ENCODE measurements around the gene KIR3DL3. TPM values are rescaled to one million over a fixed set of nuclear protein-coding genes. Genes with fewer than 3 reads are reported as not detected.

The KIR3DL3 gene
- total RNA-seq, 1 experiment from 2014 or later = not detected

GRCh38 chr19:54724644-54725043 lies 402 bp downstream of the KIR3DL3 start:
- POLR2A ChIA-PET (ENCODE audit: unreplicated experiment) = no interaction called here
- no peak for ATAC-seq
- TF ChIP-seq EZH2 (IDR thresholded peaks at IDR 0.05; ENCODE audit: low read length, unreplicated experiment) (no peak), EZH2phosphoT487 (IDR thresholded peaks at IDR 0.05; ENCODE audit: borderline replicate concordance, low read length) (no peak)
- TF ChIP-seq, protein P1, sequence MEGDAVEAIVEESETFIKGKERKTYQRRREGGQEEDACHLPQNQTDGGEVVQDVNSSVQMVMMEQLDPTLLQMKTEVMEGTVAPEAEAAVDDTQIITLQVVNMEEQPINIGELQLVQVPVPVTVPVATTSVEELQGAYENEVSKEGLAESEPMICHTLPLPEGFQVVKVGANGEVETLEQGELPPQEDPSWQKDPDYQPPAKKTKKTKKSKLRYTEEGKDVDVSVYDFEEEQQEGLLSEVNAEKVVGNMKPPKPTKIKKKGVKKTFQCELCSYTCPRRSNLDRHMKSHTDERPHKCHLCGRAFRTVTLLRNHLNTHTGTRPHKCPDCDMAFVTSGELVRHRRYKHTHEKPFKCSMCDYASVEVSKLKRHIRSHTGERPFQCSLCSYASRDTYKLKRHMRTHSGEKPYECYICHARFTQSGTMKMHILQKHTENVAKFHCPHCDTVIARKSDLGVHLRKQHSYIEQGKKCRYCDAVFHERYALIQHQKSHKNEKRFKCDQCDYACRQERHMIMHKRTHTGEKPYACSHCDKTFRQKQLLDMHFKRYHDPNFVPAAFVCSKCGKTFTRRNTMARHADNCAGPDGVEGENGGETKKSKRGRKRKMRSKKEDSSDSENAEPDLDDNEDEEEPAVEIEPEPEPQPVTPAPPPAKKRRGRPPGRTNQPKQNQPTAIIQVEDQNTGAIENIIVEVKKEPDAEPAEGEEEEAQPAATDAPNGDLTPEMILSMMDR (conservative IDR thresholded peaks at IDR 0.05; ENCODE audit: low read depth, low read length) = no peak

GRCh38 chr19:54725321-54725720 lies 1.1 kb downstream of the KIR3DL3 start:
- no peaks in the 10 kb centered on the region for H3F3A ChIP-seq (ENCODE audit: low read length, unreplicated experiment)
- no peaks in the 10 kb centered on the region for H4K20me1 ChIP-seq (ENCODE audit: low read length)
- no peaks in the 10 kb centered on the region for H3K79me2 ChIP-seq (ENCODE audit: low read length)
- no peak overlapping the region for H3K4me2 ChIP-seq (ENCODE audit: low read length)
- ATAC-seq = no peak
- peaks cover 15% of the 10 kb centered on the region for H3K9me3 ChIP-seq (ENCODE audit: low read length)
- no peak overlapping the region for H3K9ac ChIP-seq (ENCODE audit: low read length)
- POLR2A ChIA-PET (ENCODE audit: unreplicated experiment) = no interaction called here
- no peaks in the 10 kb centered on the region for H3K36me3 ChIP-seq (ENCODE audit: low read depth, low read length)
- no peak for DNase-seq
- no peak overlapping the region for H3K27ac ChIP-seq (ENCODE audit: low read length)
- intact Hi-C loops (cut with micrococcal nuclease) = no loop called here
- H3K4me1 ChIP-seq (ENCODE audit: insufficient read depth, low read length) = no peaks in the 10 kb centered on the region
- H3K9me2 ChIP-seq (replicated peaks; ENCODE audit: low read length) = no peaks in the 10 kb centered on the region
- peaks cover 31% of the 10 kb centered on the region for H3K27me3 ChIP-seq (ENCODE audit: low read length)
- no peak overlapping the region for H2AFZ ChIP-seq (ENCODE audit: low read length)
- H3K4me3 ChIP-seq (ENCODE audit: low read length) = no peak overlapping the region
- no peak for TF ChIP-seq EZH2 (IDR thresholded peaks at IDR 0.05; ENCODE audit: low read length, unreplicated experiment)
- TF ChIP-seq, protein P1 (conservative IDR thresholded peaks at IDR 0.05; ENCODE audit: low read depth, low read length) = no peak
- no peak for TF ChIP-seq EZH2phosphoT487 (IDR thresholded peaks at IDR 0.05; ENCODE audit: borderline replicate concordance, low read length)
- CTCF ChIA-PET = no interaction called here
- BruUV-seq (replicated peaks) = no TSS peak

More at GRCh38 chr19:54724644-54725043, 402 bp downstream of the KIR3DL3 start:
- H3K9me3 ChIP-seq (ENCODE audit: low read length) = peaks cover 15% of the 10 kb centered on the region
- H3K4me3 ChIP-seq (ENCODE audit: low read length) = no peak overlapping the region
- H3K27ac ChIP-seq (ENCODE audit: low read length) = no peak overlapping the region
- BruUV-seq (replicated peaks) = no TSS peak
- H3K27me3 ChIP-seq (ENCODE audit: low read length) = peaks cover 26% of the 10 kb centered on the region
- no peaks in the 10 kb centered on the region for H3K36me3 ChIP-seq (ENCODE audit: low read depth, low read length)
- no peak for DNase-seq
- CTCF ChIA-PET = no interaction called here
- no peaks in the 10 kb centered on the region for H3K79me2 ChIP-seq (ENCODE audit: low read length)
- H3K4me1 ChIP-seq (ENCODE audit: insufficient read depth, low read length) = no peaks in the 10 kb centered on the region
- H3F3A ChIP-seq (ENCODE audit: low read length, unreplicated experiment) = no peaks in the 10 kb centered on the region
- H4K20me1 ChIP-seq (ENCODE audit: low read length) = no peaks in the 10 kb centered on the region
- no peak overlapping the region for H3K4me2 ChIP-seq (ENCODE audit: low read length)
- H3K9me2 ChIP-seq (replicated peaks; ENCODE audit: low read length) = no peaks in the 10 kb centered on the region
- H3K9ac ChIP-seq (ENCODE audit: low read length) = no peak overlapping the region
- intact Hi-C loops (cut with micrococcal nuclease) = no loop called here
- no peak overlapping the region for H2AFZ ChIP-seq (ENCODE audit: low read length)

DNA sequence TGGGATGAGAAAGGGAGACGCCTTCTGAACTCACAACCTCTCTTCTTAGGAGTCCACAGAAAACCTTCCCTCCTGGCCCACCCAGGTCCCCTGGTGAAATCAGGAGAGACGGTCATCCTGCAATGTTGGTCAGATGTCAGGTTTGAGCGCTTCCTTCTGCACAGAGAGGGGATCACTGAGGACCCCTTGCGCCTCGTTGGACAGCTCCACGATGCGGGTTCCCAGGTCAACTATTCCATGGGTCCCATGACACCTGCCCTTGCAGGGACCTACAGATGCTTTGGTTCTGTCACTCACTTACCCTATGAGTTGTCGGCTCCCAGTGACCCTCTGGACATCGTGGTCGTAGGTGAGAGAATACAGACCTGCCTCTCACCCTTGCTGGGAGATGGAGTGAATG lies 3.3 kb downstream of the KIR3DL3 start:
- Histone ChIP-seq H3K79me2 (ENCODE audit: low read length) (no peaks in the 10 kb centered on the region), H3F3A (ENCODE audit: low read length, unreplicated experiment) (no peaks in the 10 kb centered on the region), H3K4me2 (ENCODE audit: low read length) (no peak overlapping the region), H3K4me3 (ENCODE audit: low read length) (no peak overlapping the region), H3K4me1 (ENCODE audit: insufficient read depth, low read length) (no peaks in the 10 kb centered on the region), H4K20me1 (ENCODE audit: low read length) (no peaks in the 10 kb centered on the region), H3K9ac (ENCODE audit: low read length) (no peak overlapping the region), H2AFZ (ENCODE audit: low read length) (no peak overlapping the region), H3K9me3 (ENCODE audit: low read length) (no peaks in the 10 kb centered on the region; the same call in 1 of the 2 replicates), H3K27ac (ENCODE audit: low read length) (no peak overlapping the region), H3K9me2 (replicated peaks; ENCODE audit: low read length) (no peaks in the 10 kb centered on the region), H3K27me3 (ENCODE audit: low read length) (peaks cover 45% of the 10 kb centered on the region), H3K36me3 (ENCODE audit: low read depth, low read length) (no peaks in the 10 kb centered on the region)
- CTCF ChIA-PET = no interaction called here
- POLR2A ChIA-PET (ENCODE audit: unreplicated experiment) = no interaction called here
- ATAC-seq (no peak), DNase-seq (no peak)
- no TSS peak for BruUV-seq (replicated peaks)
- TF ChIP-seq, protein P1 (conservative IDR thresholded peaks at IDR 0.05; ENCODE audit: low read depth, low read length) = no peak
- TF ChIP-seq EZH2phosphoT487 (IDR thresholded peaks at IDR 0.05; ENCODE audit: borderline replicate concordance, low read length) (no peak), EZH2 (IDR thresholded peaks at IDR 0.05; ENCODE audit: low read length, unreplicated experiment) (no peak)
- intact Hi-C loops (cut with micrococcal nuclease) = no loop called here

Measured in PC-3 (cell line).